Astrocyte (in vitro differentiated cells and primary cell): ENCODE measurements around the gene CCL17.

Experiments used
- EZH2 ChIP-seq: IDR thresholded peaks from 2 replicates; pipeline ENCODE4 v1.6.1; 2012; ENCODE audit warnings: mild to moderate bottlenecking, low read length, inconsistent platforms; ENCODE audit not compliant: insufficient read depth
- TF ChIP-seq, protein P1 (sequence below): IDR thresholded peaks from 2 replicates; pipeline ENCODE4 v1.5.1; 2011; ENCODE audit warnings: low read depth, mild to moderate bottlenecking, inconsistent platforms, low read length, moderate library complexity; ENCODE audit not compliant: insufficient read depth

DNA sequence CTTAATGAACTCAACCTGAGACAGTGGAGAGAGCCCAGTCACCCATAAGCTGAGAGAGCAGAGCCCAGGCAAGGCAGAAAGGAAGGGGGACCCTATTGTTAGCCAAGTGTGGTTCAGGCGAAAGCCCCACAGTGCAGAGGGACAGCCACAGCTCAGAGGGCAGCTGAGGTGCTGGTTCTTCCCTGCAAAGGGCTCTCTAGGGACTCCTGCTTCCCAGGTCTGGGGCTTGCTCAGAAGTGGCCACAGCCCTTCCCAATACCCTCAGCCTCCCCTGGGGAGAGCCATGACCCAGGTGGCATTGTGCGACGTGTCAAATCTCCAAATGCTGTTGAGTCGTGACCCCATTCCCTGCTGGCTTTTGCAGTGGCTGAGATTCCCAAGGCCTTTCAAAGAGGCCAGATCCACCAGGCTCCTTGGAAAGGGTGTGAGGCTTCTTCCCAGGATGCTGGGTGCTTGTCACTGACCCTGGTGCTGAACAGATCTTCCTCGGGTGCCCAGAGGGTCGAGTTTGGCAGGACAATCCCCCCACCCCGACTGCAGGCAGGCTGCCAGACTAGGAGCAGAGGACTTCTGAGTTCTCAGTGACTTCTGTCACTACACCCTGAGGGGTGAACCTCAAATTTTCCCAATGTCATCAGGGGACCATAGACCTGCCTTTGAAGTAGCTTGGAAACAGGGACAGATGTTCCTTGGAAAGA, 2.5 kb upstream of the CCL17 start:
- TF ChIP-seq, protein P1, sequence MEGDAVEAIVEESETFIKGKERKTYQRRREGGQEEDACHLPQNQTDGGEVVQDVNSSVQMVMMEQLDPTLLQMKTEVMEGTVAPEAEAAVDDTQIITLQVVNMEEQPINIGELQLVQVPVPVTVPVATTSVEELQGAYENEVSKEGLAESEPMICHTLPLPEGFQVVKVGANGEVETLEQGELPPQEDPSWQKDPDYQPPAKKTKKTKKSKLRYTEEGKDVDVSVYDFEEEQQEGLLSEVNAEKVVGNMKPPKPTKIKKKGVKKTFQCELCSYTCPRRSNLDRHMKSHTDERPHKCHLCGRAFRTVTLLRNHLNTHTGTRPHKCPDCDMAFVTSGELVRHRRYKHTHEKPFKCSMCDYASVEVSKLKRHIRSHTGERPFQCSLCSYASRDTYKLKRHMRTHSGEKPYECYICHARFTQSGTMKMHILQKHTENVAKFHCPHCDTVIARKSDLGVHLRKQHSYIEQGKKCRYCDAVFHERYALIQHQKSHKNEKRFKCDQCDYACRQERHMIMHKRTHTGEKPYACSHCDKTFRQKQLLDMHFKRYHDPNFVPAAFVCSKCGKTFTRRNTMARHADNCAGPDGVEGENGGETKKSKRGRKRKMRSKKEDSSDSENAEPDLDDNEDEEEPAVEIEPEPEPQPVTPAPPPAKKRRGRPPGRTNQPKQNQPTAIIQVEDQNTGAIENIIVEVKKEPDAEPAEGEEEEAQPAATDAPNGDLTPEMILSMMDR, result no peak
- no peak for TF ChIP-seq EZH2
